HepG2 (cell line): ENCODE data around the gene SIK3. TPM values are rescaled to one million over a fixed set of nuclear protein-coding genes. Genes with fewer than 3 reads are reported as not detected.
A peak's percentile ranks its signal among the peaks of the same experiment; 100 is the strongest.

ENCODE experiments used
- CEBPB ChIP-seq: IDR thresholded peaks from 2 replicates; pipeline ENCODE4 v1.6.1; 2011; ENCODE audit warnings: low read depth, low read length, improper control_type of control experiment, borderline replicate concordance
- GLI4 ChIP-seq: sonication (generic); formaldehyde crosslinking; IDR thresholded peaks from 2 replicates; pipeline ENCODE4 v1.5.1; 2020; ENCODE audit warnings: missing genetic modification reagents, mild to moderate bottlenecking, moderate library complexity, borderline replicate concordance
- KDM3A ChIP-seq: IDR thresholded peaks from 2 replicates; pipeline ENCODE4 v1.6.1; 2018; ENCODE audit warnings: low read depth, missing compliant biosample characterization
- KDM5A ChIP-seq: fragments of 200-600 bp; sonication (generic); IDR thresholded peaks from 2 replicates; pipeline ENCODE4 v1.7.0; 2018; ENCODE audit warnings: antibody characterized with exemption, mild to moderate bottlenecking, low read length, borderline replicate concordance
- MAFG ChIP-seq: sonication (generic); formaldehyde crosslinking; IDR thresholded peaks from 2 replicates; pipeline ENCODE4 v1.5.1; 2020; ENCODE audit warnings: mild to moderate bottlenecking, missing genetic modification reagents
- MZF1 ChIP-seq: sonication (generic); formaldehyde crosslinking; IDR thresholded peaks from 2 replicates; pipeline ENCODE4 v1.8.1; 2023; ENCODE audit warnings: mild to moderate bottlenecking, missing genetic modification reagents, borderline replicate concordance
- NFKB2 ChIP-seq: sonication (generic); formaldehyde crosslinking; IDR thresholded peaks from 2 replicates; pipeline ENCODE4 v1.4.0; 2020; ENCODE audit warnings: missing genetic modification reagents, borderline replicate concordance
- PAF1 ChIP-seq: IDR thresholded peaks from 2 replicates; pipeline ENCODE4 v1.6.1; 2016; ENCODE audit warnings: missing genetic modification reagents, missing compliant biosample characterization
- SYNCRIP ChIP-seq: fragments of 200-400 bp; formaldehyde crosslinking; IDR thresholded peaks from 2 replicates; pipeline ENCODE4 v1.6.1; 2018; ENCODE audit warnings: mild to moderate bottlenecking, low read depth, low read length; ENCODE audit not compliant: insufficient read depth
- ZC3H13 ChIP-seq: sonication (generic); formaldehyde crosslinking; IDR thresholded peaks from 2 replicates; pipeline ENCODE4 v1.8.1; 2023; ENCODE audit warnings: mild to moderate bottlenecking, missing genetic modification reagents, moderate library complexity
- ZNF567 ChIP-seq: sonication (generic); formaldehyde crosslinking; IDR thresholded peaks from 2 replicates; pipeline ENCODE4 v1.8.1; 2023; ENCODE audit warnings: mild to moderate bottlenecking, missing genetic modification reagents, borderline replicate concordance
- ZNF572 ChIP-seq: sonication (generic); formaldehyde crosslinking; IDR thresholded peaks from 2 replicates; pipeline ENCODE4 v1.5.1; 2020; ENCODE audit warnings: mild to moderate bottlenecking, missing genetic modification reagents
- ZSCAN21 ChIP-seq: sonication (generic); formaldehyde crosslinking; IDR thresholded peaks from 2 replicates; pipeline ENCODE4 v1.8.0; 2022; ENCODE audit warnings: mild to moderate bottlenecking, missing genetic modification reagents, moderate library complexity, borderline replicate concordance
- ZSCAN29 ChIP-seq: sonication (generic); formaldehyde crosslinking; conservative IDR thresholded peaks from 2 replicates; pipeline ENCODE4 v1.4.0; 2020; ENCODE audit warnings: mild to moderate bottlenecking, missing genetic modification reagents
- polyA plus RNA-seq, 8 experiments: library from polyadenylated mRNA; depleted of rRNA in 3 of 8; stranded (reverse) in 7 of 8; unstranded in 1 of 8; fragments of >200 nt; fragmentation: Illumina TruSeq in 4 of 8; extraction: Trizol in 4 of 8; gene quantifications; 2 replicates each; pipeline versions ENCODE4 v1.2.1 to v1.2.3, GENCODE V29; 2011 to 2016; ENCODE audit warnings: low read depth in 4 of 8, missing spikeins in 1 of 8, mixed read lengths in 1 of 8; ENCODE audit not compliant: insufficient read depth in 1 of 8
- total RNA-seq, 5 experiments: library from RNA; depleted of rRNA; stranded (reverse); fragments of >200 nt; fragmentation: Illumina TruSeq; extraction: Trizol; gene quantifications; 2 replicates each; pipeline ENCODE4 v1.2.3, GENCODE V29; 2016; ENCODE audit warnings: low read depth in 1 of 5
- TF ChIP-seq, protein P1 (sequence below): sonication (generic); formaldehyde crosslinking; IDR thresholded peaks from 2 replicates; pipeline ENCODE4 v1.9.0; 2021; ENCODE audit warnings: missing genetic modification reagents, mild to moderate bottlenecking, borderline replicate concordance
- TF ChIP-seq, protein P2 (sequence below): sonication (generic); formaldehyde crosslinking; conservative IDR thresholded peaks from 2 replicates; pipeline ENCODE4 v1.8.0; 2022; ENCODE audit warnings: missing genetic modification reagents
- TF ChIP-seq, protein P3 (sequence below): sonication (generic); formaldehyde crosslinking; IDR thresholded peaks from 2 replicates; pipeline ENCODE4 v1.8.0; 2022; ENCODE audit warnings: missing genetic modification reagents, mild to moderate bottlenecking, moderate library complexity, borderline replicate concordance

The SIK3 gene
- total and polyA plus RNA-seq, 2 of the 13 experiments (the other 11 are each of a cell fraction or from before 2014, with no cell fraction given), result 5.7 to 9.8 TPM

DNA sequence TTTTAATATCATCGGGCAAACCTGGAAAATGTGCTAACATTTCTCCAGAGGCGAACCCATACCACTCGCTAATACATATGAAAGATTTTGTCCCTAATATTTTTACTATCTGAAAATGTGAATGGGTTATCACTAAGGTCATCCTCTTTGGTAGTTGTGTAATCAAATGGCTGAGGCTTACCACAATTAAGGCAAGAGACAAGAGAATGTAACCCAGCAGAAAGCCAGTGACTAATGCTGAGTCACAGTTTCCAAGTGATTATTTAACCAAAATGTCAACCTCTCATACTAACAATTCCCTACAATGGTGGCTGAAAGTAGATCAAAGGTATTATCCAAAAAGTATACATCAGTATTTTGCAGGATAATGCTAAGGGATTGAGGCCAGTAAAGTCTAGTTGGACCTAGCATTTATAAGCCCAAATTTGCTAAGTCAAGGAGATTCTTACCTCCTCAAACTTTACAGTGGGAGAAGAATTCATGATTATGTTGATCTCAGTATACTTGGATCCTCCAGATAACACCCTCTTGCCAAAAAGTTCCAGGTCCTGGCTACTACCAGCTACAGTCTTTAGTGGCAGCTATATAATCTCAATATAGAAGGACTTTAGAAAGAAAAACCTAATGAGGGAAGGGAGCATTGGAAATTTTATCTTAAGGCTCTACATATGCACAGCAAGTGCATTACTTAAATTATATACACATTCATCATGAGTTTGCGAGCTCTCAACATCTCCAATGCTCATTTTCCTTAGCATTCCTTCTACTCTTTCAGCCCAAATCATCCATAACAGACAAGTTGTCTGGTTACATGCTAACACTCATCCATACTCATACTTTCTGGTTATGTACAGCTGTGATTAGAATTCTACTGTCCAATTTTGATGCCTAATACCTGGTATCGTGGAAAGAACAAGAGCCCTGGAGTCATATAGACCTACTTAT is 25.4 kb downstream of the SIK3 start (continued):
- TF ChIP-seq, protein P1, sequence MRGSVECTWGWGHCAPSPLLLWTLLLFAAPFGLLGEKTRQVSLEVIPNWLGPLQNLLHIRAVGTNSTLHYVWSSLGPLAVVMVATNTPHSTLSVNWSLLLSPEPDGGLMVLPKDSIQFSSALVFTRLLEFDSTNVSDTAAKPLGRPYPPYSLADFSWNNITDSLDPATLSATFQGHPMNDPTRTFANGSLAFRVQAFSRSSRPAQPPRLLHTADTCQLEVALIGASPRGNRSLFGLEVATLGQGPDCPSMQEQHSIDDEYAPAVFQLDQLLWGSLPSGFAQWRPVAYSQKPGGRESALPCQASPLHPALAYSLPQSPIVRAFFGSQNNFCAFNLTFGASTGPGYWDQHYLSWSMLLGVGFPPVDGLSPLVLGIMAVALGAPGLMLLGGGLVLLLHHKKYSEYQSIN (CRISPR knock-in tag), result no peak
- TF ChIP-seq ZSCAN21 (CRISPR knock-in tag) (no peak), MZF1 (CRISPR knock-in tag) (no peak), GLI4 (no peak), PAF1 (CRISPR knock-in tag) (no peak), SYNCRIP (no peak), KDM3A (CRISPR knock-in tag) (no peak), CEBPB (peak; percentile 89), KDM5A (no peak), ZNF572 (no peak), ZC3H13 (CRISPR knock-in tag) (no peak), NFKB2 (no peak), ZNF567 (CRISPR knock-in tag) (no peak), MAFG (CRISPR knock-in tag) (peak; percentile 94), ZSCAN29 (CRISPR knock-in tag) (0 out of 2 replicates have a peak, but pooled peaks have one; percentile 25)
- TF ChIP-seq, protein P2, sequence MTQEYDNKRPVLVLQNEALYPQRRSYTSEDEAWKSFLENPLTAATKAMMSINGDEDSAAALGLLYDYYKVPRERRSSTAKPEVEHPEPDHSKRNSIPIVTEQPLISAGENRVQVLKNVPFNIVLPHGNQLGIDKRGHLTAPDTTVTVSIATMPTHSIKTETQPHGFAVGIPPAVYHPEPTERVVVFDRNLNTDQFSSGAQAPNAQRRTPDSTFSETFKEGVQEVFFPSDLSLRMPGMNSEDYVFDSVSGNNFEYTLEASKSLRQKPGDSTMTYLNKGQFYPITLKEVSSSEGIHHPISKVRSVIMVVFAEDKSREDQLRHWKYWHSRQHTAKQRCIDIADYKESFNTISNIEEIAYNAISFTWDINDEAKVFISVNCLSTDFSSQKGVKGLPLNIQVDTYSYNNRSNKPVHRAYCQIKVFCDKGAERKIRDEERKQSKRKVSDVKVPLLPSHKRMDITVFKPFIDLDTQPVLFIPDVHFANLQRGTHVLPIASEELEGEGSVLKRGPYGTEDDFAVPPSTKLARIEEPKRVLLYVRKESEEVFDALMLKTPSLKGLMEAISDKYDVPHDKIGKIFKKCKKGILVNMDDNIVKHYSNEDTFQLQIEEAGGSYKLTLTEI (CRISPR knock-in tag), result no peak
- TF ChIP-seq, protein P3, sequence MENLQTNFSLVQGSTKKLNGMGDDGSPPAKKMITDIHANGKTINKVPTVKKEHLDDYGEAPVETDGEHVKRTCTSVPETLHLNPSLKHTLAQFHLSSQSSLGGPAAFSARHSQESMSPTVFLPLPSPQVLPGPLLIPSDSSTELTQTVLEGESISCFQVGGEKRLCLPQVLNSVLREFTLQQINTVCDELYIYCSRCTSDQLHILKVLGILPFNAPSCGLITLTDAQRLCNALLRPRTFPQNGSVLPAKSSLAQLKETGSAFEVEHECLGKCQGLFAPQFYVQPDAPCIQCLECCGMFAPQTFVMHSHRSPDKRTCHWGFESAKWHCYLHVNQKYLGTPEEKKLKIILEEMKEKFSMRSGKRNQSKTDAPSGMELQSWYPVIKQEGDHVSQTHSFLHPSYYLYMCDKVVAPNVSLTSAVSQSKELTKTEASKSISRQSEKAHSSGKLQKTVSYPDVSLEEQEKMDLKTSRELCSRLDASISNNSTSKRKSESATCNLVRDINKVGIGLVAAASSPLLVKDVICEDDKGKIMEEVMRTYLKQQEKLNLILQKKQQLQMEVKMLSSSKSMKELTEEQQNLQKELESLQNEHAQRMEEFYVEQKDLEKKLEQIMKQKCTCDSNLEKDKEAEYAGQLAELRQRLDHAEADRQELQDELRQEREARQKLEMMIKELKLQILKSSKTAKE (CRISPR knock-in tag), result peak; percentile 64; the same call in 1 of the 2 replicates
